HG02759 (cell line): ENCODE data around the gene CXCL12.

Source experiments
- ATAC-seq: cut with Tn5 transposase; IDR thresholded peaks from one replicate; pipeline ENCODE4 v1.9.1; 2021; ENCODE audit warnings: mild to moderate bottlenecking, moderate library complexity; ENCODE audit not compliant: unreplicated experiment

Gene CXCL12

GRCh38 chr10:44385696-44386441 is 972 bp upstream of the CXCL12 start:
- no peak for ATAC-seq

- no peak for ATAC-seq
Measured at GRCh38 chr10:44384601-44385025, 284 bp downstream of the CXCL12 start.

GRCh38 chr10:44383749-44384600 is 922 bp downstream of the CXCL12 start:
- no peak for ATAC-seq

- no peak for ATAC-seq
Measured at GRCh38 chr10:44382981-44383748, 1.7 kb downstream of the CXCL12 start.

GRCh38 chr10:44382131-44382858 is 2.6 kb downstream of the CXCL12 start:
- no peak for ATAC-seq

GRCh38 chr10:44380829-44381600 is 3.9 kb downstream of the CXCL12 start:
- ATAC-seq = no peak

GRCh38 chr10:44379907-44380306 is 5.0 kb downstream of the CXCL12 start:
- no peak for ATAC-seq

GRCh38 chr10:44378626-44379025 is 6.3 kb downstream of the CXCL12 start:
- no peak for ATAC-seq

GRCh38 chr10:44377651-44378310 is 7.1 kb downstream of the CXCL12 start:
- no peak for ATAC-seq

GRCh38 chr10:44376472-44377099 is 8.3 kb downstream of the CXCL12 start:
- no peak for ATAC-seq

- ATAC-seq = no peak
Measured at GRCh38 chr10:44374155-44374554, 10.7 kb downstream of the CXCL12 start.

- no peak for ATAC-seq
Measured at GRCh38 chr10:44373341-44373995, 11.4 kb downstream of the CXCL12 start.

GRCh38 chr10:44372181-44372580 is 12.7 kb downstream of the CXCL12 start:
- no peak for ATAC-seq

GRCh38 chr10:44370731-44371248 is 14.1 kb downstream of the CXCL12 start:
- ATAC-seq = no peak

- no peak for ATAC-seq
Measured at GRCh38 chr10:44369854-44370253, 15.0 kb downstream of the CXCL12 start.

- no peak for ATAC-seq
Measured at GRCh38 chr10:44369296-44369695, 15.6 kb downstream of the CXCL12 start.

- ATAC-seq = no peak
Measured at GRCh38 chr10:44368637-44369036, 16.3 kb downstream of the CXCL12 start.

GRCh38 chr10:44366941-44367630 is 17.8 kb downstream of the CXCL12 start:
- no peak for ATAC-seq
